Esophagus muscularis mucosa (tissue), 4 donors: ENCODE results near the gene MAPK8IP3. TPM values are rescaled to one million over a fixed set of nuclear protein-coding genes. Genes with fewer than 3 reads are reported as not detected.

Experiments
- DNase-seq: peaks from one replicate; pipeline ENCODE4 v3.0.0-alpha.2; 2017; ENCODE audit errors: extremely low spot score
- H3K27ac ChIP-seq, 4 donors: fragments of 200-600 bp; sonication (generic); replicated peaks in 1 of 4; 1 replicate in 3 of 4; 2 replicates in 1 of 4; pipeline ENCODE4 v1.5.1; 2016 to 2019; ENCODE audit warnings: mild to moderate bottlenecking in 1 of 4
- H3K27me3 ChIP-seq, 4 donors: fragments of 200-600 bp; sonication (generic); one replicate each; pipeline versions ENCODE4 v1.5.1 to v1.6.0; 2016 to 2019
- H3K36me3 ChIP-seq, 4 donors: fragments of 200-600 bp; sonication (generic); one replicate each; pipeline ENCODE4 v1.5.1; 2016 to 2019
- H3K4me1 ChIP-seq, 4 donors: fragments of 200-600 bp; sonication (generic); one replicate each; pipeline ENCODE4 v1.5.1; 2016 to 2019
- H3K4me3 ChIP-seq, 4 donors: fragments of 200-600 bp; sonication (generic); 1 replicate in 2 of 4; 2 replicates in 2 of 4; pipeline ENCODE4 v1.5.1; 2016 to 2019; ENCODE audit warnings: mild to moderate bottlenecking in 4 of 4, moderate library complexity in 1 of 4
- H3K9me3 ChIP-seq, 4 donors: fragments of 200-600 bp; sonication (generic); 1 replicate in 3 of 4; 2 replicates in 1 of 4; pipeline ENCODE4 v1.5.1; 2016 to 2019
- CTCF ChIP-seq, 3 experiments: fragments of 200-600 bp in 2 of 3; fragments of 450-650 bp in 1 of 3; sonication (generic) in 2 of 3; IDR thresholded peaks; one replicate each; pipeline ENCODE4 v1.5.1; 2017 to 2019; ENCODE audit warnings: antibody characterized with exemption in 3 of 3, mild to moderate bottlenecking in 2 of 3, moderate library complexity in 1 of 3
- EP300 ChIP-seq: sonication (generic); formaldehyde crosslinking; IDR thresholded peaks from one replicate; pipeline ENCODE4 v1.6.1; 2017; ENCODE audit warnings: antibody characterized with exemption
- POLR2A ChIP-seq: fragments of 450-650 bp; IDR thresholded peaks from one replicate; pipeline ENCODE4 v1.6.1; 2017; ENCODE audit warnings: antibody characterized with exemption, moderate library complexity, mild to moderate bottlenecking, low read depth
- POLR2AphosphoS5 ChIP-seq, 2 donors: sonication (generic); formaldehyde crosslinking; IDR thresholded peaks; one replicate each; pipeline ENCODE4 v1.6.1; 2017; ENCODE audit warnings: antibody characterized with exemption in 2 of 2
- WGBS: methylation state at CpG from one replicate; pipeline ENCODE4 v1.1.5; 2018; 5-methylcytosine and 5-hydroxymethylcytosine counted together
- intact Hi-C: fragments of 100-400 bp; cut with DNase I; formaldehyde crosslinking; loops from one replicate; pipeline ENCODE4 v1.15.1; 2023
- total RNA-seq, 4 donors: library from RNA; depleted of rRNA; stranded (reverse); fragments of >200 nt; gene quantifications; one replicate each; pipeline versions ENCODE4 v1.1.0 to v1.2.1, GENCODE V29; 2016

MAPK8IP3 gene
- total RNA-seq, 4 donors from 2014 or later = 21.5 to 36.2 (median 28.5) TPM

GRCh38 chr16:1775846-1776671, 70.1 kb downstream of the MAPK8IP3 start:
- 75% methylated on average over 5 of the region's 28 CpGs for WGBS
- Histone ChIP-seq H3K9me3 (no peaks in the 10 kb centered on the region), H3K4me1 (peaks cover 36 to 64% (median 55%) of the 10 kb centered on the region in 4 donors), H3K27me3 (no peaks in the 10 kb centered on the region), H3K27ac (no peak overlapping the region), H3K36me3 (peaks cover 20 to 62% (median 60%) of the 10 kb centered on the region in 4 donors), H3K4me3 (no peak overlapping the region)
- TF ChIP-seq POLR2AphosphoS5 (IDR thresholded peaks at IDR 0.05) (no peak), CTCF (IDR thresholded peaks at IDR 0.05) (no peak), POLR2A (no peak), EP300 (no peak)
- intact Hi-C loops = no loop called here
- no peak for DNase-seq

DNA sequence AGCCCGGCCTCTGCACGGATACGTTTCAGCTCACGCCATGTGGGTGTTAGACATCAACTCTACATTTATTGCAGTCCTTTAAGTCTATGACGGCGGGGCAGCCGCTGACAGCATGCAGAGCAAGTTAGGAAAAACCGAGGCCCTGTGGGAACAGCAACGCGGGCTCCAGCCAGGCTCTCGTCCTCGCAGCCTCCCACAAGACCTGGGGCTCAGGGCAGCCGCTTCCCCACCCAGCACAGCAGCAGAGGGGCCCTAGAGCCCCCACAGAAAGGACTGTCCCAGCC, 70.6 kb downstream of the MAPK8IP3 start:
- 91% methylated on average over 4 of the region's 13 CpGs for WGBS
- Histone ChIP-seq H3K27me3 (no peaks in the 10 kb centered on the region), H3K4me3 (no peak overlapping the region), H3K4me1 (peaks cover 40 to 67% (median 59%) of the 10 kb centered on the region in 4 donors), H3K9me3 (no peaks in the 10 kb centered on the region), H3K36me3 (peaks cover 20 to 63% (median 62%) of the 10 kb centered on the region in 4 donors), H3K27ac (no peak overlapping the region)
- intact Hi-C loops = no loop called here
- TF ChIP-seq CTCF (IDR thresholded peaks at IDR 0.05) (no peak), POLR2A (no peak), POLR2AphosphoS5 (IDR thresholded peaks at IDR 0.05) (no peak), EP300 (no peak)
- no peak for DNase-seq

- Histone ChIP-seq H3K27me3 (no peaks in the 10 kb centered on the region), H3K4me3 (no peak overlapping the region), H3K4me1 (peaks cover 38 to 66% (median 58%) of the 10 kb centered on the region in 4 donors), H3K9me3 (no peaks in the 10 kb centered on the region), H3K36me3 (peaks cover 20 to 63% (median 62%) of the 10 kb centered on the region in 4 donors), H3K27ac (no peak overlapping the region)
- 91% methylated on average over 19 of the region's 22 CpGs for WGBS
- no peak for DNase-seq
- TF ChIP-seq POLR2A = no peak
- no peak for TF ChIP-seq POLR2AphosphoS5 (IDR thresholded peaks at IDR 0.05)
- TF ChIP-seq CTCF (IDR thresholded peaks at IDR 0.05) = no peak
- no peak for TF ChIP-seq EP300
- intact Hi-C loops = no loop called here
Observed at GRCh38 chr16:1776991-1777374, 71.0 kb downstream of the MAPK8IP3 start.

DNA sequence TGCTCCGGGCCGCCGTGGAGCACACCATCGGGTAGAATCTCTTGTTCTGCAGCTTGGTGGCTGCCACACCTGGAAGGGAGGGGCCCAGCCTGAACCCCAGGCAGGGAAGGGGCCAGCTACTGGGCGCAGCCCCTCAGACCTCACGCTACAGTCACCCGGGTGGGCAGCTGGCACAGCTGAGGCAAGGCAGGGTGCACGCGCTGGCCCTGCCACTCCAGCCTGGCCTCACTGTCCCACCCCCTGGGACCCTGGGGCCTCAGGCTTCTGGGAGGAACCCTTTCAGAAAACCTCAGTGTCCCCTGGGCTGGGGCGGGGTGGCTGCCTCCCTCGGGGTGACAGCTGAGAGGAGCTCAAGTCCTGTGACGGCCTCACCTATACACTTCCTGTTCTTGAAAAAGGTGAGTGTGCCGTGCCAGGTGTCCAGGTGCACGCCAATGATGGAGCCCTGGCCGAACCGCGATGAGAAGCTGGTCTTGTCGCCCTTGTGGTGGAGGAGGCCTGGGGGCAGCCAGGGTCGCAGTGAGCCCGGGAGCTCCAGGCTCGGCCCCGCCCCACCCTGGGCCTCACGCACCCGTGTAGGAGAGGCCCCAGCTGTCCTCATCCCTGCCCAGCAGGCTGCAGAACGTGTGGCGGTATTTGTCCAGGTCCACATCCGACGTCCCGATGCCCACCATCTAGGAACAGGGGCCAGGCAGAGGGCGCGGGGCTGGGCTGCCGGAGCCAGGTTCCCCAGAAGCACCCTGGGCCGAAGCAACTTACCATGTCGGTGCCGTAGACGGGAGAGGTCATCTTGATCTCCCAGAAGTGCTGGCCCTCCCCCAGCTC, 71.6 kb downstream of the MAPK8IP3 start:
- no peaks in the 10 kb centered on the region for H3K9me3 ChIP-seq
- DNase-seq = no peak
- peaks cover 32 to 60% (median 53%) of the 10 kb centered on the region in 4 donors for H3K4me1 ChIP-seq
- H3K27me3 ChIP-seq = no peaks in the 10 kb centered on the region
- no peak overlapping the region for H3K4me3 ChIP-seq
- intact Hi-C loops = no loop called here
- 82% methylated on average over 17 of the region's 36 CpGs for WGBS
- TF ChIP-seq POLR2AphosphoS5 (IDR thresholded peaks at IDR 0.05) (no peak), POLR2A (no peak), EP300 (no peak), CTCF (IDR thresholded peaks at IDR 0.05) (no peak)
- peaks cover 20 to 63% (median 62%) of the 10 kb centered on the region in 4 donors for H3K36me3 ChIP-seq
- no peak overlapping the region for H3K27ac ChIP-seq
